Activated CD4-positive, alpha-beta T cell treated with anti-CD3 and anti-CD28 coated beads, Interleukin-2, amount 10 ng/mL, durations not matched to agents 7 days and 5 days (primary cell): Measurements from ENCODE around the gene FIGNL1. TPM values are rescaled to one million over a fixed set of nuclear protein-coding genes. Genes with fewer than 3 reads are reported as not detected.
A peak's percentile ranks its signal among the peaks of the same experiment; 100 is the strongest.

ENCODE experiments used
- CTCF ChIA-PET: fragments of 350-600 bp; sonication (Branson Sonifier 250); formaldehyde crosslinking; loops from one replicate; lab custom pipeline; 2021; ENCODE audit warnings: antibody characterized with exemption; lab: Charles Lee
- POLR2A ChIA-PET: fragments of 350-600 bp; sonication (Branson Sonifier 250); formaldehyde crosslinking; loops from one replicate; lab custom pipeline; 2021; ENCODE audit warnings: antibody characterized with exemption; lab: Charles Lee
- DNase-seq: peaks from one replicate; pipeline ENCODE4 v3.0.0-alpha.2; 2020
- H3K27ac Mint-ChIP-seq: one replicate; pipeline ENCODE4 v1.8.0; 2021; ENCODE audit warnings: mild to moderate bottlenecking, moderate library complexity, mixed read lengths
- H3K27me3 Mint-ChIP-seq: one replicate; pipeline ENCODE4 v1.8.0; 2021; ENCODE audit warnings: mixed read lengths
- H3K36me3 Mint-ChIP-seq: one replicate; pipeline ENCODE4 v1.8.0; 2021; ENCODE audit warnings: low read depth, mixed read lengths
- H3K4me1 Mint-ChIP-seq: one replicate; pipeline ENCODE4 v1.8.0; 2021; ENCODE audit warnings: mixed read lengths
- H3K4me3 Mint-ChIP-seq: one replicate; pipeline ENCODE4 v1.8.0; 2021; ENCODE audit warnings: mild to moderate bottlenecking, moderate library complexity, mixed read lengths
- H3K9me3 Mint-ChIP-seq: one replicate; pipeline ENCODE4 v1.8.0; 2021; ENCODE audit warnings: mixed read lengths
- total RNA-seq, 2 experiments: library from RNA; stranded (reverse); gene quantifications; one replicate each; pipeline ENCODE4 v1.2.3, GENCODE V29; 2021

FIGNL1 gene
- 10 to 100 TPM; 34.8 to 37.4 TPM for total RNA-seq

- peak; percentile 83 for DNase-seq
- Mint-ChIP-seq H3K9me3 (no peaks in the 10 kb centered on the region), H3K4me1 (peaks cover 51% of the 10 kb centered on the region), H3K27me3 (peaks cover 8% of the 10 kb centered on the region), H3K4me3 (peak within 1 kb of the TSS; percentile 92), H3K27ac (peak within 1 kb of the TSS; percentile 96), H3K36me3 (peaks cover 20% of the 10 kb centered on the region)
- CTCF ChIA-PET: interaction anchor here (0.9 kb wide), 2 partner anchors 32 to 306 kb away, joined by 3 to 4 read pairs; no protein-coding TSS in a partner anchor
- POLR2A ChIA-PET: no interaction called here
Measured at GRCh38 chr7:50449881-50450589, at the start of gene FIGNL1. Gene FIGNL1 (minus strand): TSS chr7:50450350. CDS start chr7:50447287, 3,063 bp downstream.

DNA sequence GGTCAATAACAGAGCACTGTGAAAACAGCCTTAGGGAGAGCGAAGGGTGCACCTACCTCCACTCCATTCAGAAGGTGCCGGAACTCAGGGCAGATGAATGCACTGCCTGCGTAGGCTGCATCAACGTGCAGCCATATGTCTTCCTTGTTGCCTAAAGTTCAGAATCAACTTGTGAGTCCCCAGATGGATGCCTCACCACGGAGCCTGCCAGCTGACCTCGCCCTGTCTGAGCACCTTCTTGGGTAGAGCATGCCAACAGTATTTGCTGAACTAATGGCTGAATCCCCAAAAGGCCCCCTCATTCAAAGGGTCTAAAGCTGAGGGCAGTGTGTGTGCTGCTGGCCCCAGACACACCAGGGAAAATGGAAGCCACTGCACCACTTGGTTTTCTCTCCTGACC is 48.9 kb upstream of the FIGNL1 start:
- CTCF ChIA-PET: interaction anchor here (2.2 kb wide), 1 partner anchor 24 kb away, joined by 9 read pairs; no protein-coding TSS in a partner anchor
- Mint-ChIP-seq H3K4me3 (no peak overlapping the region), H3K36me3 (no peaks in the 10 kb centered on the region), H3K27me3 (peaks cover 21% of the 10 kb centered on the region), H3K27ac (no peak overlapping the region), H3K9me3 (no peaks in the 10 kb centered on the region), H3K4me1 (no peaks in the 10 kb centered on the region)
- no peak for DNase-seq
- POLR2A ChIA-PET: no interaction called here

GRCh38 chr7:50497968-50498367 is 47.8 kb upstream of the FIGNL1 start:
- no peaks in the 10 kb centered on the region for H3K9me3 Mint-ChIP-seq
- no peak for DNase-seq

DNA sequence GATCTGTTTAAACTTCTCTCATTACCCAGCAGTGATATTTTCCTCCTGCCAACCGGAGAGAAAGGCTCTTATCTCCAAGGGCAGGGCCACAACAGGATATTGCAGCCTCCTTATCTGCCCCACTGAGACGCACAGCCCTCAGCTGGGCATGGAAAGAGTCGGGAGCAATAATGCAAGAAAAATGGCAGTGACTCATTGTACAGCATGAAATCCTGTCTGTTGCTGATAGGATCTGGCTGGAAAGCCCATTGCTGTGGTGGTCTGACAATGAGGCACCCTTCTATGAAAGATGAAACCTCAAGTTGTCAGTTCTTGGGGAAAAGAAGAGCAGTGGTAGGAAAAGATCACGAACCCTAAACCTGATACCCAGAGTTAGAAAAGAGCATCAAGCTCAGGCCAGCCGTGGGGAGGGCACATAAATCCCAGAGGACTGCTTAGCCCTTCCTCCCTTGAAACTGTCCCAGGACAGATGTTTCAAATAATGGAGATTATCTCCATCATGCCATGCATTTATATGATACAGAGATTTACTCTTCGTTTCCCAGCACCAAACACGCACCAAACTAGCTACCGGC is 47.0 kb upstream of the FIGNL1 start:
- ChIA-PET POLR2A (no interaction called here), CTCF (interaction anchor here (1.4 to 2.2 kb wide), 2 partner anchors 8 to 22 kb away, joined by 3 to 9 read pairs; no protein-coding TSS in a partner anchor)
- no peaks in the 10 kb centered on the region for H3K4me1 Mint-ChIP-seq
- no peak for DNase-seq
- H3K9me3 Mint-ChIP-seq: no peaks in the 10 kb centered on the region
- H3K36me3 Mint-ChIP-seq: no peaks in the 10 kb centered on the region
- no peak overlapping the region for H3K27ac Mint-ChIP-seq
- H3K27me3 Mint-ChIP-seq: peaks cover 27% of the 10 kb centered on the region
- no peak overlapping the region for H3K4me3 Mint-ChIP-seq

More at GRCh38 chr7:50497968-50498367, 47.8 kb upstream of the FIGNL1 start:
- no peak overlapping the region for H3K4me3 Mint-ChIP-seq
- ChIA-PET POLR2A (no interaction called here), CTCF (interaction anchor here (1.4 to 2.2 kb wide), 2 partner anchors 9 to 23 kb away, joined by 3 to 9 read pairs; no protein-coding TSS in a partner anchor)
- H3K36me3 Mint-ChIP-seq: no peaks in the 10 kb centered on the region
- H3K27ac Mint-ChIP-seq: no peak overlapping the region
- no peaks in the 10 kb centered on the region for H3K4me1 Mint-ChIP-seq
- peaks cover 27% of the 10 kb centered on the region for H3K27me3 Mint-ChIP-seq

DNA sequence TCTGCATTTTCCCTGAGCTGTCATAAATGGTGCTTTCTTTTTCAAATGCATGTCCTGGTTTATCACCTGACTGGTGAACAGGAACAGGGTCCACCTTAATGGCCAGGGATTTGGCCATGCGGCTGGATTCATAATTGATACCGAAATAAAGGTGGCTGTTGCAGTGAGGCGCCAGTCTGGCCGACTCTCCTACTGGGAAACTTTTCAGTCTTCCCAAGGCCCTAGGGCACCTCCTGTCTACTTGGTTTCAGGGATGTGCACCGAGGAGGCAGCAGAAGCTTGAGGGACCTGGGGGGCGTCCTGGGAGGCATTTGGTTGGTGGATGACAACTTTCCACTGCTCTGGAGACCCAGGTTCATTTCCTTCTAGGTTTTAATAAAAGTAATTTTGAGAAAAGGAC is 46.4 kb upstream of the FIGNL1 start:
- no peak for DNase-seq
- no peaks in the 10 kb centered on the region for H3K4me1 Mint-ChIP-seq
- H3K9me3 Mint-ChIP-seq: no peaks in the 10 kb centered on the region
- no peak overlapping the region for H3K27ac Mint-ChIP-seq
- H3K4me3 Mint-ChIP-seq: no peak overlapping the region
- ChIA-PET POLR2A (no interaction called here), CTCF (interaction anchor here (0.6 kb wide), 1 partner anchor 688 kb away, joined by 3 read pairs; no protein-coding TSS in a partner anchor)
- H3K27me3 Mint-ChIP-seq: peaks cover 30% of the 10 kb centered on the region
- H3K36me3 Mint-ChIP-seq: no peaks in the 10 kb centered on the region

DNA sequence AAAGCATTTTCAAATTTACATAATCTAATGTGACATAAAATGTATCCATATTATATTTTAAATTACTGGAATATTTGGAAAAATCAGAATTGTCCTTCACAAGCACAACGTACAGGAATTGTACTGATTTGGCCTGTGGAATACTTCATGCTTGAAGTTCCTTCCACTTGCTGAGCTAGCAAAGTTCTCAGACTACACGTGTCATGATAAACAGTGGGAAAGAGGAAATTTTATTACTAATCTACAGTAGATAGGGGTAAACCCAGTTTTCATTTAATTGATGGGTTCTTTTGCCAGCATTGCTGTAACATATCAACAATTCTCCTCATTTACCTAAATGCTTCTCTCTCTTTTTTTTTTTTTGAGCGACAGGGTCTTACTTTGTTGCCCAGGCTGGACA is 45.6 kb upstream of the FIGNL1 start:
- ChIA-PET POLR2A (no interaction called here), CTCF (interaction anchor here (0.6 kb wide), 1 partner anchor 689 kb away, joined by 3 read pairs; no protein-coding TSS in a partner anchor)
- Mint-ChIP-seq H3K27me3 (peaks cover 34% of the 10 kb centered on the region), H3K9me3 (no peaks in the 10 kb centered on the region), H3K4me3 (no peak overlapping the region), H3K27ac (no peak overlapping the region), H3K36me3 (no peaks in the 10 kb centered on the region), H3K4me1 (no peaks in the 10 kb centered on the region)
- no peak for DNase-seq

DNA sequence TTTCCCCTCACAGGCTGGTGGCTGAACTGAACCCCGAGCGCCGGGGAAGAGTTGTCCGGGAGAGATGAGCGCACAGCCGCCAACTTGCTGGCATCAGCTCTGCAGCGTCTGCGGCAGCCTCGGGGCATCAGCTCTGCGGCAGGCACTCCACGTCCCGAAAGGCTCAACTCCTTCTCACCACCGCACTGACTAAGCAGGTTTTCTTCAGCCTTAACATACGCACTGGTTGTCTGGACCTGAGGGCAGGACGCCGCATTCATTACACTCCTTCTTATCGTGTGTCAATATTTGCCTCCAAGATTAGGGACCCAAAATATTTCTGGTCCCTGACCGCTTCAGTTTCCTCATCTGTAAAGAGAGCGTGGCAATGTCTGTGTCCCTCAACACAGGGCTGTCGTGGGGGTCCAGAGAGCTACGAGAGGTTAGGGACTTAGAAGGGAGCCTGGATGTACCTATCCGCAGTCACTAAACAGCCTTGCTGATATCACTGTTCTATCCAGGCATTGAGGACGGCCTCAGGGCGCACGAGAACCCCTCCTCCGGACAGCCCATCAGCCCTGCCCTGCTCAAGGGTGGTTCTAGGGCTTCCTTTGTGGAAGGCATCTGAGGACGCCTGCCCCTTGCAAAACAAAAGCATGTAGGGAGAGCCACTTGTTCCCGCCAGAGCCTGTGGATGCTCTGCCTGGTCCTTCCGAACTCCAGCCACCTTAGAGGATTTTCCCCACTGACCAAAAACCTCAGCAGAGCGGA is 42.8 kb upstream of the FIGNL1 start:
- H3K9me3 Mint-ChIP-seq: no peaks in the 10 kb centered on the region
- no peaks in the 10 kb centered on the region for H3K36me3 Mint-ChIP-seq
- ChIA-PET POLR2A (interaction anchor here (0.6 kb wide), 1 partner anchor 90 kb away, joined by 3 read pairs; no protein-coding TSS in a partner anchor), CTCF (no interaction called here)
- H3K4me1 Mint-ChIP-seq: no peaks in the 10 kb centered on the region
- DNase-seq: no peak
- H3K4me3 Mint-ChIP-seq: no peak overlapping the region
- peaks cover 25% of the 10 kb centered on the region for H3K27me3 Mint-ChIP-seq
- no peak overlapping the region for H3K27ac Mint-ChIP-seq

GRCh38 chr7:50491943-50492342 is 41.8 kb upstream of the FIGNL1 start:
- ChIA-PET CTCF (interaction anchor here (1.3 kb wide), 1 partner anchor 17 kb away, joined by 3 read pairs; no protein-coding TSS in a partner anchor), POLR2A (no interaction called here)
- Mint-ChIP-seq H3K27ac (no peak overlapping the region), H3K27me3 (peaks cover 17% of the 10 kb centered on the region), H3K4me3 (no peak overlapping the region), H3K9me3 (no peaks in the 10 kb centered on the region), H3K36me3 (no peaks in the 10 kb centered on the region), H3K4me1 (no peaks in the 10 kb centered on the region)
- no peak for DNase-seq

DNA sequence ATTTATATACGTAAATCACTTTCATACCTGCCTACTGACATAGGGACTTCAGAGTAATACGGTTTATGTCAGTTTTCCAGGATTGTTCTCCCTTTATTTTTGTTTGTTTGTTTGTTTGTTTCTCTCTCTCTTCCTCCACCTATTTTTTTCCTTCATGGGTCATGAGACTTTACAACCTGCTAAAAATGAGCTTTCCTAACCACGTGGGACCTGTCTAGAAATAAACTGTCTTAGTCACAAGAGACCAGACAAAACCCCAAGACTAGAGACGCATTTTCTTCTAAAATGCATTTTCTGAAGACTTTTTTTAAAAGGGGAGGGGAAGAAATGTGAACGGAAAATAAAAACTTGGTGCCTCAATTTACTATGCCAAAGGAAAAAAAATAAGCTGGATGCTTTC is 41.1 kb upstream of the FIGNL1 start:
- Mint-ChIP-seq H3K9me3 (no peaks in the 10 kb centered on the region), H3K4me3 (no peak overlapping the region), H3K27ac (no peak overlapping the region), H3K36me3 (no peaks in the 10 kb centered on the region), H3K27me3 (peaks cover 20% of the 10 kb centered on the region), H3K4me1 (no peaks in the 10 kb centered on the region)
- DNase-seq: no peak
- CTCF ChIA-PET: interaction anchor here (0.8 to 1.3 kb wide), 2 partner anchors 17 to 422 kb away, joined by 3 read pairs; no protein-coding TSS in a partner anchor
- POLR2A ChIA-PET: no interaction called here

GRCh38 chr7:50488379-50488778 is 38.2 kb upstream of the FIGNL1 start:
- Mint-ChIP-seq H3K27me3 (peaks cover 20% of the 10 kb centered on the region), H3K9me3 (no peaks in the 10 kb centered on the region), H3K4me1 (no peaks in the 10 kb centered on the region), H3K4me3 (no peak overlapping the region), H3K27ac (no peak overlapping the region), H3K36me3 (no peaks in the 10 kb centered on the region)
- POLR2A ChIA-PET: no interaction called here
- no peak for DNase-seq
- CTCF ChIA-PET: interaction anchor here (1.1 kb wide), 1 partner anchor 9 kb away, joined by 3 read pairs; no protein-coding TSS in a partner anchor

DNA sequence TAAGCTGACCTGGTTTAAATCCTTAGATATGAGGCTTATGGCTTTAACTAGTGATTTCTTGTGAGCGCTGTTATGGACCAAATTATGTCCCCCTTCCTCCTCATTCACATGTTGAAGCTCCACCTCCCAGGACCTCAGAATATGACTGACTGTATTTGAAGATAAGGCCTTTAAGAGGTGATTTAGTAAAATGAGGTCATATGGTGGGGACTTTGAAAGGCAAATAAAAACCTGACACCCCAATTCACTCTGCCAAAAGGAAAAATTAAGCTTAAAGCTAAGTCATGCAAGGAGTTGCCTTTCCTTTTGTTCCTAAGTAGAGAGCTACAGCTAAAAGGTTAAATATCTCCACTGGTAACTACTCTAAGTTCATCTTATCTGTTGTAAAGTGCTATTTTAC is 36.4 kb upstream of the FIGNL1 start:
- Mint-ChIP-seq H3K9me3 (no peaks in the 10 kb centered on the region), H3K4me3 (no peak overlapping the region), H3K4me1 (no peaks in the 10 kb centered on the region), H3K27ac (no peak overlapping the region), H3K36me3 (no peaks in the 10 kb centered on the region), H3K27me3 (peaks cover 19% of the 10 kb centered on the region)
- DNase-seq: no peak
- ChIA-PET CTCF (interaction anchor here (0.7 to 1.1 kb wide), 2 partner anchors 18 kb away, joined by 3 to 4 read pairs; no protein-coding TSS in a partner anchor), POLR2A (no interaction called here)

DNA sequence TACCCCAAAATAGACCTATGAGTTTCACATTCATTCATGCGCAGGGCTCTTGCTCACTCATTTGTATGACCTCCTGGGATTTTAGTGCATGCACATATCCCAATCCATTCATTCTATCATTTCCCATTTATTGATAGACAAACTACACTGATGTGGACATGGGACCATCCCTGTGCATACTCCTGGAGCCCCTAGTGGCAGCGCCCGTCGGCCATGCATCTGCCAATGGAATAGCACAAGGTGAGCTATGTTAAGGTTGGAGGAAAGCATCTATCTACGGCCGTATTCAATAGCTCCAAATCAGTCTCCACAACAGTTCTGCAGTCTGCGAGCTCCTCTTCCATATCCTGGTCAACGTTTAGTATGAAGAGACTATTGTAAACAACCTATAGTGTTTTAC is 31.7 kb upstream of the FIGNL1 start:
- ChIA-PET CTCF (interaction anchor here (0.7 kb wide), 1 partner anchor 9 kb away, joined by 3 read pairs; no protein-coding TSS in a partner anchor), POLR2A (no interaction called here)
- H3K36me3 Mint-ChIP-seq: no peaks in the 10 kb centered on the region
- peaks cover 14% of the 10 kb centered on the region for H3K27me3 Mint-ChIP-seq
- no peak for DNase-seq
- H3K4me1 Mint-ChIP-seq: no peaks in the 10 kb centered on the region
- H3K27ac Mint-ChIP-seq: no peak overlapping the region
- H3K9me3 Mint-ChIP-seq: no peaks in the 10 kb centered on the region
- no peak overlapping the region for H3K4me3 Mint-ChIP-seq
